NB4 (cell line): Measurements from ENCODE around the gene RALB.

Source experiments
- DNase-seq: peaks from one replicate; pipeline ENCODE4 v3.0.0; 2010; ENCODE audit warnings: low read depth
- H3K4me3 ChIP-seq: one replicate; pipeline ENCODE4 v1.5.1; 2011; ENCODE audit warnings: mild to moderate bottlenecking, low read depth, low read length, moderate library complexity
- MYC ChIP-seq: IDR thresholded peaks from 2 replicates; pipeline ENCODE4 v1.6.1; 2011; ENCODE audit warnings: low read depth, low read length
- POLR2A ChIP-seq: IDR thresholded peaks from 2 replicates; pipeline ENCODE4 v1.6.1; 2011; ENCODE audit warnings: mild to moderate bottlenecking; ENCODE audit not compliant: insufficient read length; ENCODE audit errors: extremely low read depth
- TF ChIP-seq, protein P1 (sequence below): IDR thresholded peaks from one replicate; pipeline ENCODE4 v1.5.1; 2012; ENCODE audit warnings: low read depth, low read length
- TF ChIP-seq, protein P2 (sequence below): IDR thresholded peaks from 2 replicates; pipeline ENCODE4 v1.6.1; 2011; ENCODE audit warnings: low read depth, low read length

Gene RALB

DNA sequence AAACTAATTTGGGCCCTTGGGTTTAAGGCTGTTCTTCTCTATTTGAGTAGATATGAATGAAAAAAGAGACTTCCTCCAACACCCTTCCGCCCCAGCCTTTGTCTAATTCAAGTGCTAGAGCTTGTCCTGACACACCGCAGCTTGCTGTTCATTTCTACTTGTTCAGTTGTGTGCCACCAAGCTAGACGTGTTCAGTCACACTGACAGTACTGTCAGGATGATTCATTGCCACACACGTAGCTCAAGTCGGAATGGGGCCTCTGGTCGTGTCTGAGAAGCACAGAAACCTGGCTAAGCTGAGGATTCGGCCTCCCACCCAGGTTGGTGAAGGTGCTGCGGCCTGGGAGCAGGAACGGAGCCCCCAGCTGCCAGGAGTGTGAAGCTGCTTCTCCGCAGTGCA lies 47.7 kb downstream of the RALB start:
- DNase-seq = no peak
- no peak overlapping the region for H3K4me3 ChIP-seq
- TF ChIP-seq MYC = no peak
- TF ChIP-seq, protein P1, sequence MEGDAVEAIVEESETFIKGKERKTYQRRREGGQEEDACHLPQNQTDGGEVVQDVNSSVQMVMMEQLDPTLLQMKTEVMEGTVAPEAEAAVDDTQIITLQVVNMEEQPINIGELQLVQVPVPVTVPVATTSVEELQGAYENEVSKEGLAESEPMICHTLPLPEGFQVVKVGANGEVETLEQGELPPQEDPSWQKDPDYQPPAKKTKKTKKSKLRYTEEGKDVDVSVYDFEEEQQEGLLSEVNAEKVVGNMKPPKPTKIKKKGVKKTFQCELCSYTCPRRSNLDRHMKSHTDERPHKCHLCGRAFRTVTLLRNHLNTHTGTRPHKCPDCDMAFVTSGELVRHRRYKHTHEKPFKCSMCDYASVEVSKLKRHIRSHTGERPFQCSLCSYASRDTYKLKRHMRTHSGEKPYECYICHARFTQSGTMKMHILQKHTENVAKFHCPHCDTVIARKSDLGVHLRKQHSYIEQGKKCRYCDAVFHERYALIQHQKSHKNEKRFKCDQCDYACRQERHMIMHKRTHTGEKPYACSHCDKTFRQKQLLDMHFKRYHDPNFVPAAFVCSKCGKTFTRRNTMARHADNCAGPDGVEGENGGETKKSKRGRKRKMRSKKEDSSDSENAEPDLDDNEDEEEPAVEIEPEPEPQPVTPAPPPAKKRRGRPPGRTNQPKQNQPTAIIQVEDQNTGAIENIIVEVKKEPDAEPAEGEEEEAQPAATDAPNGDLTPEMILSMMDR = no peak
- no peak for TF ChIP-seq POLR2A
- TF ChIP-seq, protein P2, sequence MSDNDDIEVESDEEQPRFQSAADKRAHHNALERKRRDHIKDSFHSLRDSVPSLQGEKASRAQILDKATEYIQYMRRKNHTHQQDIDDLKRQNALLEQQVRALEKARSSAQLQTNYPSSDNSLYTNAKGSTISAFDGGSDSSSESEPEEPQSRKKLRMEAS = no peak

DNA sequence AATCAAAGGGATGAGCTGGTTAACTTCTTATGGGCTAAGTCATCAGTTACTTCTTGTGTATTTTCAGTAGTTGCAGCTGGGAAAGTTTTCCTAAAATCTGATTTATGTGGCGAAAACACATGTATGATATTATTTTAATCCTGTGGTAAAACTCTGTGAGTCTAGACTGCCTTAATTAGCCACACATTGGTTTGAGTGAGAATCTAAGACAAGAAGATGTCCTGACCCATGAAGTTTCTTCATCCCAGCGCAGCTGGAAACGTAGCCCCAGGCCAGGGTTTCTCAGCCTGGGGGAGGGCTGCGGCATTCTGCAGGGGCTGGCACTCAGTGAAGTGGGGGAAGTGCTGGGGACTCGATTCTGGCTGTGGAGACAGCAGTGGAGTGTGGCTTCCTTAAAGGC lies 48.6 kb downstream of the RALB start:
- no peak for DNase-seq
- H3K4me3 ChIP-seq = no peak overlapping the region
- TF ChIP-seq, protein P2 = no peak
- TF ChIP-seq POLR2A (no peak), MYC (no peak)
- TF ChIP-seq, protein P1 = no peak

DNA sequence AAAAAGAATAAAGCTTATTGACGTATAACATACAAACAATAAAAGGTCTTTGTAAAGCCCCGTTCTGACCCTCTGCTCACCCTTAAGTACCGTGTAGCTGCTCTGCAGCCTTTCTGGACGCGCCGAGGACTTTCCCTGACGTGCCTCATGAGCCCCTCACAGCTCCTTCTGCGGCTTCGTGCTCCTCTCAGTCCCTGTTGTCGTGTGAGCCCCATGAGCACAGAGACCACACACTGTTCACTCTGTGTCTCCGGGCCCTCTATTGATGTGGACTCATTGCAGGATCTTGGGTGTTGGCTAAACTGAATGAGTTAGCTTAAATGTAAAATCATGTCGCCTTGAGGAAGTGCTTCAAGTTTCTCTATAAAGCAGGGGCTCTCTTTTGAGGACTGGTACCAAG lies 49.6 kb downstream of the RALB start:
- H3K4me3 ChIP-seq = no peak overlapping the region
- TF ChIP-seq, protein P1 = no peak
- TF ChIP-seq, protein P2 = no peak
- TF ChIP-seq MYC (no peak), POLR2A (no peak)
- DNase-seq = no peak

DNA sequence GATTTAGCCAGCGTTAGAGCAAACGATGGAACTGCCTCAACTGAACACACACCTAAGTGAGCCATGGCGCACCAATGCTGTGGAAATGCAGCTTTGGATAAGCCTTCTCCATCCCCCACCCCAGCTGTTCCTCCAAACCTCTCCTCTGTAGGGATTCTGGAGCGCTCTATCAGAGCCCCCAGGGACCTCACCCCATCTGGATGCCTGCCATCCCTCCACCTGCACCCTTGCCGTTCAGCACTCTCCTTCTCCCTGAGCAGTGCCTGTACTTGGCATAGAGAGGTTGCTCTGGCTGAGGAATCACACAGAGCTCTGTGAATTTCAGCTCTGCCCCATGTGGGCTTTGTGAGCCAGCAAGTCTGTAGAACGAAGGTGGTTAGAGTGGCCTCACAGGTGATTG lies 50.5 kb downstream of the RALB start:
- DNase-seq = no peak
- H3K4me3 ChIP-seq = no peak overlapping the region
- TF ChIP-seq, protein P2 = no peak
- TF ChIP-seq, protein P1 = no peak
- no peak for TF ChIP-seq MYC

DNA sequence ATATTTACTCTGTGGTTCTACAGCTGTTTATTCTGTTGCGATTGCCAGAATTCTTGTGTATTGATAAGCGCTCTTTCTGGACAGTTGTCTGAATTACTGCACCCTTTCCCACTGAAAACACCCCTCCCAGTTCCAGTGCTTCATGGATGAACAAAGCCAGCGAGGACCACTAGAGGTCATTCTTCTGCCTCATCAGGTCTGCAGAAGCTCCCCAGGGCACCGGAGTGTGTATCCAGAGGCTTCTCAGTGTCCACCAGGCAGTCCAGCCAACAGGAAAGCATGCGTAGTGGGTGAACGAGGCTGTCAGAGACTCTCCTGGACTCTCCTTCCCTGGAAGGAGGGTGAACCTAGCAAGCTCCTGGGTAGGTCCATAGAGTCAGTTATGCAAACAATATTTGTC lies 52.6 kb downstream of the RALB start:
- DNase-seq = peak; percentile 48
- no peak overlapping the region for H3K4me3 ChIP-seq
- no peak for TF ChIP-seq MYC
- TF ChIP-seq, protein P2 = no peak
- TF ChIP-seq POLR2A = no peak
- TF ChIP-seq, protein P1 = peak; percentile 54

DNA sequence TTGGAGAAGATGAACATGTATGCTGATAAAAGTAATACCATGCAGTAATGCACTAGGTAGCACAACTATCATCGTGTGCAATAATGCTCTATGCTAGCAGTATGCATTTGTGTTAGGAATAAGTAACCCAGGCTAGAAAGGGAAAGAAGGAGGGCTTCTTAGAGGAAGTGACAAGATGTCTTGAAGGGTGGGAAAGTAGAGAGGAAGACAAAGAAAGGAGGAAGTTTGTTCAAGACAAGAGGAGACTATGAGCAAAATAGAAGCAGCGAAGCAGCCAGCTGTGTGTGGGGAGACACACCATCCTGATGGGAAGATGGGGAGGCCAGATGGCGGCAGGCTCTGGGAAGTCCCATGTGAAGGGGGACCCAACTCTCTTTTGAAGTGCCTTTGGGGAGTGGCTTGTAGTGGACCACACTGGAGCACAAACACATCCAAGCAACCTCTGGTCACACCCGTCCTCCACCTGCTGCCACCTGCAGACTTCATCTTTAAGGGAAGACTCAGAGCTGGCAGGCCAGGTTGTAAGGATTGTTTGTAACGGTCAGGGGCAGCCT lies 53.4 kb downstream of the RALB start:
- peak; percentile 21 for DNase-seq
- TF ChIP-seq, protein P1 = no peak
- TF ChIP-seq POLR2A (no peak), MYC (no peak)
- TF ChIP-seq, protein P2 = no peak
- H3K4me3 ChIP-seq = no peak overlapping the region
